Colonic mucosa (tissue), 4 donors: ENCODE measurements around the gene DOCK2. TPM values are rescaled to one million over a fixed set of nuclear protein-coding genes. Genes with fewer than 3 reads are reported as not detected.
"Not testable (repeated sequence)": the region's sequence is repeated elsewhere in the genome, so short reads cannot be mapped to it uniquely, and the experiment has no call there.

Experiments used
- DNase-seq: peaks from one replicate; pipeline ENCODE4 v3.0.0-alpha.2; 2020
- H3K27ac ChIP-seq: fragments of 200-600 bp; one replicate; pipeline ENCODE4 v1.8.0; 2021
- H3K27me3 ChIP-seq: fragments of 200-600 bp; one replicate; pipeline ENCODE4 v1.8.0; 2021
- H3K36me3 ChIP-seq: fragments of 200-600 bp; one replicate; pipeline ENCODE4 v1.8.0; 2021
- H3K4me1 ChIP-seq: fragments of 200-600 bp; one replicate; pipeline ENCODE4 v1.8.0; 2021; ENCODE audit warnings: mild to moderate bottlenecking
- H3K4me3 ChIP-seq: fragments of 200-600 bp; one replicate; pipeline ENCODE4 v1.8.0; 2021
- H3K9ac ChIP-seq, 2 donors: one replicate each; pipeline ENCODE4 v1.7.0; 2013; ENCODE audit warnings: control low read depth in 2 of 2, low read depth in 2 of 2, low read length in 2 of 2
- H3K9me3 ChIP-seq: fragments of 200-600 bp; one replicate; pipeline ENCODE4 v1.8.0; 2021
- intact Hi-C: fragments of 100-400 bp; cut with DNase I; formaldehyde crosslinking; loops from one replicate; pipeline ENCODE4 v1.14.1; 2022
- total RNA-seq, 2 donors: library from RNA; stranded (reverse); fragmentation: NEBNext Ultra II Directional in 1 of 2; extraction: Animal tissue kit (Norgen Biotek cat#: 25700) in 1 of 2; gene quantifications; one replicate each; pipeline ENCODE4 v1.2.1, GENCODE V29; 2021
- TF ChIP-seq, protein P1 (sequence below): fragments of 200-600 bp; IDR thresholded peaks from one replicate; pipeline ENCODE4 v1.8.0; 2022; ENCODE audit warnings: antibody characterized with exemption, mild to moderate bottlenecking
- donor health status: healthy.
- donor health status: DM: no; HTN: no; CAD: no.
- donor health status: DM: no; HTN: no; CAD: no.

DOCK2 gene
- total RNA-seq, 2 donors from 2014 or later: 4.8 to 6.0 TPM

DNA sequence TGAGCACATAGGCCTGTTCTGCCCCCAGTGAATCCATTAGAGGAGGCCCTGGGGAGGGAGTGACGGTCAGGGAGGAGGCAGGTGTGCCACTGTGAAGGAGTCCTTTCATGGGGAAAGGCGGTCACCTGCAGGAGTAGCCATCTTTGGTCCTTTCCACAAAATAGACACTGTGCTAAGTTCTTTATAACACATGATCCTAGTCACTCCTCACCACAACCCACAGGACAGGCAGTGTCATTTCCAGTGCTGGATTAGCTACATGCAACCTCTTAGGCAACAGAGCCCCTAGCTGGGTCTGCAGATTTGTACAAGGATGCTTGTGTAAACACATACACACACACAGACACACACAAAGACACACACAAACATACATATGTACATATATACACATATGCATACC, 18.3 kb downstream of the DOCK2 start:
- intact Hi-C loops: no loop called here
- Histone ChIP-seq H3K4me3 (no peak overlapping the region), H3K9ac (no peak overlapping the region), H3K27me3 (no peaks in the 10 kb centered on the region), H3K27ac (no peak overlapping the region), H3K9me3 (no peaks in the 10 kb centered on the region), H3K4me1 (no peaks in the 10 kb centered on the region), H3K36me3 (no peaks in the 10 kb centered on the region)
- DNase-seq: no peak
- TF ChIP-seq, protein P1, sequence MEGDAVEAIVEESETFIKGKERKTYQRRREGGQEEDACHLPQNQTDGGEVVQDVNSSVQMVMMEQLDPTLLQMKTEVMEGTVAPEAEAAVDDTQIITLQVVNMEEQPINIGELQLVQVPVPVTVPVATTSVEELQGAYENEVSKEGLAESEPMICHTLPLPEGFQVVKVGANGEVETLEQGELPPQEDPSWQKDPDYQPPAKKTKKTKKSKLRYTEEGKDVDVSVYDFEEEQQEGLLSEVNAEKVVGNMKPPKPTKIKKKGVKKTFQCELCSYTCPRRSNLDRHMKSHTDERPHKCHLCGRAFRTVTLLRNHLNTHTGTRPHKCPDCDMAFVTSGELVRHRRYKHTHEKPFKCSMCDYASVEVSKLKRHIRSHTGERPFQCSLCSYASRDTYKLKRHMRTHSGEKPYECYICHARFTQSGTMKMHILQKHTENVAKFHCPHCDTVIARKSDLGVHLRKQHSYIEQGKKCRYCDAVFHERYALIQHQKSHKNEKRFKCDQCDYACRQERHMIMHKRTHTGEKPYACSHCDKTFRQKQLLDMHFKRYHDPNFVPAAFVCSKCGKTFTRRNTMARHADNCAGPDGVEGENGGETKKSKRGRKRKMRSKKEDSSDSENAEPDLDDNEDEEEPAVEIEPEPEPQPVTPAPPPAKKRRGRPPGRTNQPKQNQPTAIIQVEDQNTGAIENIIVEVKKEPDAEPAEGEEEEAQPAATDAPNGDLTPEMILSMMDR: no peak

- no peaks in the 10 kb centered on the region for H3K27me3 ChIP-seq
- no peak overlapping the region for H3K27ac ChIP-seq
- no peaks in the 10 kb centered on the region for H3K4me1 ChIP-seq
- H3K4me3 ChIP-seq: no peak overlapping the region
- no peak overlapping the region for H3K9ac ChIP-seq
- no peaks in the 10 kb centered on the region for H3K9me3 ChIP-seq
- TF ChIP-seq, protein P1: no peak
- intact Hi-C loops: no loop called here
- no peak for DNase-seq
- H3K36me3 ChIP-seq: no peaks in the 10 kb centered on the region
Measured at GRCh38 chr5:169656125-169656901, 19.2 kb downstream of the DOCK2 start.

DNA sequence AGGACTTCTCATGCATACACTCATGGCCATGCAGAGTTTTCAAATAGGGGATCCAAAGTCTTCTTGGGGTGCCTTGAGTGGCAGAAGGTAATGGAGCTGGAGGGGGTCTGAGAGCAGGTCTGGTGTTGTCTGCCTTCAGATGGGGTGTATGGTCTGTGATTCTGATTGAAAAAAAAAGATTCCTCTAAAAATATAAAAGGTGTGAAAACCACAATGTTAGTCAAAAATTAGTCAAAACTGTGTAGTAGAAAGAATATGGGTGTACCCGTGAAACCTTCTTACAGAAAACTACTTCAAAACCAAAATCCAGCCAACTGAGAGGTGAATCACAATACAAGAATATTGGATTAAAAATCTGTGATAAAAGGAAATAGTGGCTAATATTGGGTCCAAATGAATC, 20.1 kb downstream of the DOCK2 start:
- no peak for DNase-seq
- Histone ChIP-seq H3K4me3 (no peak overlapping the region), H3K27ac (no peak overlapping the region), H3K36me3 (no peaks in the 10 kb centered on the region), H3K4me1 (no peaks in the 10 kb centered on the region), H3K9me3 (no peaks in the 10 kb centered on the region), H3K27me3 (no peaks in the 10 kb centered on the region), H3K9ac (no peak overlapping the region)
- intact Hi-C loops: no loop called here
- TF ChIP-seq, protein P1: no peak

DNA sequence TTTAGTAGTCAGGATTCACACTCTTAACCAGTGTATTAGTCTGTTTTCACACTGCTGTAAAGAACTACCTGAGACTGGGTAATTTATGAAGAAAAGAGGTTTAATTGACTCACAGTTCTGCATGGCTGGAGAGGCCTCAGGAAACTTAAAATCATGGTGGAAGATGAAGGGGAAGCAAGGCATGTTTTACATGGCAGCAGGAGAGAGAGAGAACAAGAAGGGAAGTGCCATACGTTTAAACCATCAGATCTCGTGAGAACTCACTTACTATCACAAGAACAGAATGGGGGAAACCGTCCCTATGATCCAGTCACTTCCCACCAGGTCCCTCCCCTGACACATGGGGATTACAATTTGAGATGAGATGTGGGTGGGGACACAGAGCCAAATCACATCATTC, 25.4 kb downstream of the DOCK2 start:
- H3K4me3 ChIP-seq, H3K27me3 ChIP-seq, H3K4me1 ChIP-seq, H3K9ac ChIP-seq, H3K9me3 ChIP-seq, DNase-seq, H3K27ac ChIP-seq, intact Hi-C loops, H3K36me3 ChIP-seq: not testable (repeated sequence)

DNA sequence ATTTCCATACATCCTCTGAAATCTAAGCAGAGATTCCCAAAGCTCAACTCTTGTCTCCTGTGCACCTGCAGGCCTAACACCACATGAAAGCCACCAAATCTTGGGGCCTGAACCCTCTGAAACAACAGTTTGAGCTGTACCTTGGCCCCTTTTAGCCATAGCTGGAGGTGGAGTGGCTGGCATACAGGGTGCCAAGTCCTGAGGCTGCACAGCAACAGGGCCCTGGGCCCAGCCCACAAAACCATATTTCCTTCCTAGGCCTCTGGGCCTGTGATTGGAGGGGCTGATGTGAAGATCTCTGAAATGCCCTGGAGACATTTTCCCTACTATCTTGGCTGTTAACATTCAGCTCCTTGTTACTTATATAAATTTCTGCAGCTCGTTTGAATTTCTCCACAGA, 26.5 kb downstream of the DOCK2 start:
- H3K36me3 ChIP-seq: no peaks in the 10 kb centered on the region
- no peaks in the 10 kb centered on the region for H3K4me1 ChIP-seq
- H3K4me3 ChIP-seq: no peak overlapping the region
- H3K9me3 ChIP-seq: no peaks in the 10 kb centered on the region
- no peaks in the 10 kb centered on the region for H3K27me3 ChIP-seq
- DNase-seq: no peak
- H3K9ac ChIP-seq: no peak overlapping the region
- H3K27ac ChIP-seq: no peak overlapping the region
- TF ChIP-seq, protein P1: no peak
- intact Hi-C loops: no loop called here

DNA sequence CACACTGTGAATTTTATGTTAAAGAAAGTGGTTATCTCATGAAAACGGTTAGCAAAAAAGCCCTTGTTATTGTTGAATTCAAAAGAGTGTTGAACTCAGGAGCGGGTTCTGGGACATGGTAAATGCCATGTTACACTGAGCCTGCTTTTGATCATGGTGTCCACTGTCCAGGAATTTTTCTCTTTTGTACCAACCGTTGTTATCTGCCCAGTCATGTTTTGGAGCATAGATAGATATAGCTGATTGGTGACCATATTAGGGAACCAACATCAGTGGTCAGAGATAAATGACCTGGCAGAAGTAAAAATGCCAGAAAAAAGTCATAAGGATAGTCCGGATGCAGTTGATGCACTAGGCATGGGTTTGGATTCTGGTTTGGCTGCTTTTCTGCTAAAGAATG, 29.3 kb downstream of the DOCK2 start:
- no peak overlapping the region for H3K9ac ChIP-seq
- H3K4me3 ChIP-seq: no peak overlapping the region
- H3K36me3 ChIP-seq: no peaks in the 10 kb centered on the region
- no peaks in the 10 kb centered on the region for H3K27me3 ChIP-seq
- no peaks in the 10 kb centered on the region for H3K4me1 ChIP-seq
- TF ChIP-seq, protein P1: no peak
- no peaks in the 10 kb centered on the region for H3K9me3 ChIP-seq
- intact Hi-C loops: no loop called here
- no peak overlapping the region for H3K27ac ChIP-seq
- DNase-seq: no peak
